Dendritic cell treated with granulocyte-macrophage colony-stimulating factor and Interleukin-4, amounts not matched to agents 40 ng/mL and 50 ng/mL, for 4 days (primary cell): ENCODE measurements around the gene CALN1.
"Not testable (repeated sequence)": the region's sequence is repeated elsewhere in the genome, so short reads cannot be mapped to it uniquely, and the experiment has no call there.

Experiments
- H3K27ac Mint-ChIP-seq: one replicate; pipeline ENCODE4 v1.8.0; 2022; ENCODE audit warnings: mild to moderate bottlenecking, mixed read lengths
- H3K27me3 Mint-ChIP-seq: one replicate; pipeline ENCODE4 v1.8.0; 2022; ENCODE audit warnings: mild to moderate bottlenecking, mixed read lengths
- H3K36me3 Mint-ChIP-seq: one replicate; pipeline ENCODE4 v1.8.0; 2022; ENCODE audit warnings: low read depth, mixed read lengths
- H3K4me1 Mint-ChIP-seq: one replicate; pipeline ENCODE4 v1.8.0; 2022; ENCODE audit warnings: low read depth, mixed read lengths
- H3K4me3 Mint-ChIP-seq: one replicate; pipeline ENCODE4 v1.8.0; 2022; ENCODE audit warnings: mild to moderate bottlenecking, moderate library complexity, mixed read lengths
- H3K9me3 Mint-ChIP-seq: one replicate; pipeline ENCODE4 v1.8.0; 2022; ENCODE audit warnings: mixed read lengths
- intact Hi-C: fragments of 100-400 bp; cut with micrococcal nuclease; formaldehyde crosslinking; loops from one replicate; pipeline ENCODE4 v1.15.0; 2022

The CALN1 gene

DNA sequence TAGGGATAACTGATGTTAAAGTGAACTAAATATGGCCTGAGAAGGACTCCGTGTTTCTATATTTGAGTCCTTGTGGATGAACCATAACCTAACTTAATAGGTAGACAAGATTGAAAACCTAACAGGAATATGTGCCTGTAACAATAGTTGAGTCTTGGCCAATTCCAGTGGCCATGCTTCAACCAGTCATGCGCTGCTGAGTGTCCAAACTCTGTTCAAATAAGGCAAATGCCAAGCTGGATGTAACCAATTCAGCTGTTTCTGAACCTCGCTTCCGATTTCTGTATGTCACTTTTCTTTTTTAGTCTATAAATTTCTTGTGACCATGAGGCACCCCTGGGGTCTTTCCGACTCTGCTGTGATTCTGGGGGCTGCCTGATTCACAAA lies 672.0 kb downstream of the CALN1 start:
- no peaks in the 10 kb centered on the region for H3K36me3 Mint-ChIP-seq
- intact Hi-C loops = no loop called here
- H3K27me3 Mint-ChIP-seq = no peaks in the 10 kb centered on the region
- H3K4me1 Mint-ChIP-seq = no peaks in the 10 kb centered on the region
- no peak overlapping the region for H3K4me3 Mint-ChIP-seq
- H3K9me3 Mint-ChIP-seq = no peaks in the 10 kb centered on the region
- H3K27ac Mint-ChIP-seq = no peak overlapping the region

DNA sequence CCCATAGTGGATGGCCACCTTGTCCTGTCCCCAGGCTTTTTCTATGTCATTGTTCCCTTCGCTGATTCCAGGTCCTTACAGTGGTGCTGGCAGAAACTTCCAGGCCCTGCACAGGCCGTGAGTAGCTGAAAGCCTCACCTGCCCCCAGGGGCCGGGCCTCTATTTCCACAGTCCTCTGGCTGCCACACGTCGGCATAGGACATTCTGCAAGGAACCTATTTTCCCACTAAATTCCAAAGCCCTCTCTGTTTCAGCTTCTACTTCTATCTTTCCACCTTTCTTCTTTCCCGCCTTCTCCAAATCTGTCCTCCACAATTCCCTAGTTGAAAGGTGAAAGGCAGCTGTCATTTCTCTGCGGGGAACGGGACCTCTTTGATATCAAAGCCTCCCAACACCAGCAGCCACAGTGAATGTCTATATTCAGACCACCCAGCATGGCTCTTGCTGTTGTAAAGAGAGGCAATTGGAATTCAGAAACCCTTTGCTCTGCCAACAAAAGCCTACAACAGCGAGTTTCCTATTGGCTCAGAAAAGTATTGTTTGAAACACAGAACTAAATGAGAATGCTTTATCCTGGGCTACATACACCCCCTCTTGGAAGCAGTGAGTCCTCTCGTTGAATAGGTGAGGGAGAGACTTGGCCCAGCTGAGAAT lies 672.5 kb downstream of the CALN1 start:
- intact Hi-C loops = loop anchor here (10.0 kb wide), 1 partner anchor 915 kb away; no protein-coding TSS in a partner anchor
- H3K36me3 Mint-ChIP-seq = no peaks in the 10 kb centered on the region
- H3K4me3 Mint-ChIP-seq = no peak overlapping the region
- no peaks in the 10 kb centered on the region for H3K9me3 Mint-ChIP-seq
- no peaks in the 10 kb centered on the region for H3K27me3 Mint-ChIP-seq
- no peak overlapping the region for H3K27ac Mint-ChIP-seq
- H3K4me1 Mint-ChIP-seq = no peaks in the 10 kb centered on the region

DNA sequence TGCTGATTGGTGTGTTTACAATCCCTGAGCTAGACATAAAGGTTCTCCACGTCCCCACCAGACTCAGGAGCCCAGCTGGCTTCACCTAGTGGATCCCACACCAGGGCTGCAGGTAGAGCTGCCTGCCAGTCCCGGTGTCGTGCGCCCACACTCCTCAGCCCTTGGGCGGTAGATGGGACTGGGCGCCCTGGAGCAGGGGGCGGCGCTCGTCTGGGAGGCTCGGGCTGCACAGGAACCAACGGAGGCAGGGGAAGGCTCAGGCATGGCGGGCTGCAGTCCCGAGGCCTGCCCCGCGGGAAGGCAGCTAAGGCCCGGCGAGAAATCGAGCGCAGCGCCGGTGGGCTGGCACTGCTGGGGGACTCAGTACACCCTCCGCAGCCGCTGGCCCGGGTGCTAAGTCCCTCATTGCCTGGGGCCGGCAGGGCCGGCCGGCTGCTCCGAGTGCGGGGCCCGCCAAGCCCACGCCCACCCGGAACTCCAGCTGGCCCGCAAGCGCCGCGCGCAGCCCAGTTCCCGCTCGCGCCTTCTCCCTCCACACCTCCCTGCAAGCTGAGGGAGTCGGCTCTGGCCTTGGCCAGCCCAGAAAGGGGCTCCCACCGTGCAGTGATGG lies 674.1 kb downstream of the CALN1 start:
- H3K4me3 Mint-ChIP-seq, H3K9me3 Mint-ChIP-seq, H3K27ac Mint-ChIP-seq, H3K27me3 Mint-ChIP-seq, H3K4me1 Mint-ChIP-seq, H3K36me3 Mint-ChIP-seq: not testable (repeated sequence)
- intact Hi-C loops = loop anchor here (10.0 kb wide), 1 partner anchor 913 kb away; no protein-coding TSS in a partner anchor

DNA sequence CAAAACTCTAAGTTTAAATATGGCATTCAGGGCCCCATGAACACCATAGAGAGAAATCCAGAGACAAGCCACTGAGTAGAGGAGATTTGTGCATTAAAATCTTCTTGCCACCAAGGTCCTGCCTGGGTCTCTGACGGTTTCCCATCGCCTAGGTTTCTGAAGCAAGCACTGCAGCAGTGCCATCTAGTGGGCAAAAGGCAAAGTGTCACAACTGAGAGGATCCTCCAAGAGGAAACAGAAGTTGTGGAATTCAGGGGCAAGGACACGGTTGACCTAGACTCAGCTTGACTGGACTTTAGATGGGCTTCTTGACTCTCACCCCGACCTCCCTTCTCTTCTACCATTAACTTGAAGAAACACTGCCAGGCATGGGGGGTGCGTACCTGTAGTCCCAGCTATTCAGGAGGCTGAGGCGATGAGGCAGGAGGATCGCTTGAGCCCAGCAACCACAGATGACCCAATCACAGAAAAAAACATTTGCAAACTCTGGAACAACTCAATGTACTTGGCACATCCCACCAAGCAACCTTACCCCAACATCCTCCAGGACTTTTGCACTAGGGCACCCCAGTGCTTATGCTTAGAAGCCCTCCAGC lies 676.1 kb downstream of the CALN1 start:
- no peaks in the 10 kb centered on the region for H3K36me3 Mint-ChIP-seq
- no peak overlapping the region for H3K27ac Mint-ChIP-seq
- no peak overlapping the region for H3K4me3 Mint-ChIP-seq
- H3K4me1 Mint-ChIP-seq = no peaks in the 10 kb centered on the region
- intact Hi-C loops = loop anchor here (10.0 kb wide), 1 partner anchor 911 kb away; no protein-coding TSS in a partner anchor
- no peaks in the 10 kb centered on the region for H3K9me3 Mint-ChIP-seq
- peaks cover 5% of the 10 kb centered on the region for H3K27me3 Mint-ChIP-seq

DNA sequence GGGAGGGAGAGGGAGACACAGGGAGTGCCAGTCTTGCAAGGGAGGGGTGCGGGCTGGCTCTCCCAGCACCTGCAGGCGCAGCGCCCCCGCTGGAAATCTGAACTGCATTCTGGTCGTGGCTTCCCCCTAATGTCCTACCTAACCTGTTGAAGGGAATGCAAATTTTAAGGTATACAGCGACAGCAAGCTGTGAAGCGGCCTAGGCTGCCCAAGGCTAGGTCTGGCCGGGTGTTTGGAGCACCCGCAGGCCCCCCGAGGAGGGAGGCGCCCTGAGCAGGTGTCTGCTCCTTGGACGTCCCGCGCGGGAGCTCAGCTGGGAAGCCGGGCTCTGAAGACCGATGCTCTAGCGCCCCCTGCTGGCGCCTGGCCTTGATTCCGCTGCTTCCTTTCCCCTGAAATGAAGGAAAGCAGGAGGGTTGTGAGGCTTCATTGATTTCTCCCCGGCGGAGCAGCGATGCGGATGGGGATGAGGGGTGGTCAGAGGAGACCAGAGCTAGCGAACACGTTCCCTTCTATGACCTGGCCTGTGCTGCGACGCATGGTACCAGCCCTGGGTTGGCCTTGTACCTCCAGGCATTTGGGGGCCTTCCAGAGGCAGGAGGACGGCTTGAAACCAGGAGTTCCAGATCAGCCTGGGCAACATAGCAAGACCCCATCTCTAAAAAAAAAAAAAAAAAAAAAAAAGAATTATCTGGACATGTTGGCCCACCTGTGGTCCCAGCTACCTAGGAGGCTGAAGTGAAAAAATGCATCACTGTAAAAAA lies 678.8 kb downstream of the CALN1 start:
- no peaks in the 10 kb centered on the region for H3K4me1 Mint-ChIP-seq
- H3K27ac Mint-ChIP-seq = no peak overlapping the region
- intact Hi-C loops = loop anchor here (1.0 to 10.0 kb wide), 2 partner anchors 876 to 908 kb away; no protein-coding TSS in a partner anchor
- no peaks in the 10 kb centered on the region for H3K36me3 Mint-ChIP-seq
- H3K27me3 Mint-ChIP-seq = peaks cover 5% of the 10 kb centered on the region
- H3K4me3 Mint-ChIP-seq = no peak overlapping the region
- H3K9me3 Mint-ChIP-seq = no peaks in the 10 kb centered on the region

DNA sequence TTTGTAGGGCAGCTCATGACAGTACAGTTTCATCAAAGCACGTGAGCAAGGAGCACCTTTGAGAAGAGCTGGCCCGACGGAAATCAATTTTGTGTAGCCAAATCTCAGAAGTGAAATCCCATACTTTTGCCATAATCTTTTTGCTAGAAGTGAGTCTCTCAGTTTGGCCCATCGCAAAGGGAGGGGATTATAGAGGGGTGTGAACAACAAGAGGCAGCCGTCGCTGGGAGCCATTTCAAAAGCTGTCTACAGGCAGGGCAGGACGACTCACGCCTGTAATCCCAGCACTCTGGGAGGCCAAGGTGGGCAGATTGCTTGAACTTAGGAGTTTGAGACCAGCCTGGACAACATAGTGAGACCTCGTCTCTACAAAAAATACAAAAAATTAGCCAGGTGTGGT lies 680.4 kb downstream of the CALN1 start:
- no peaks in the 10 kb centered on the region for H3K9me3 Mint-ChIP-seq
- H3K4me3 Mint-ChIP-seq = no peak overlapping the region
- H3K27me3 Mint-ChIP-seq = peaks cover 5% of the 10 kb centered on the region
- no peaks in the 10 kb centered on the region for H3K36me3 Mint-ChIP-seq
- no peak overlapping the region for H3K27ac Mint-ChIP-seq
- H3K4me1 Mint-ChIP-seq = no peaks in the 10 kb centered on the region
- intact Hi-C loops = loop anchor here (10.0 kb wide), 1 partner anchor 907 kb away; no protein-coding TSS in a partner anchor
